OCI-LY3 (cell line): Measurements from ENCODE around the gene BORCS5.

Source experiments
- H2AFZ ChIP-seq: fragments of 200-600, 300-600 bp; shearing (Covaris generic); 2 replicates; pipeline ENCODE4 v1.6.0; 2014; ENCODE audit warnings: antibody characterized with exemption, low read depth, low read length
- H3K27ac ChIP-seq: fragments of 200-600, 300-600 bp; sonication (generic); 2 replicates; pipeline ENCODE4 v1.5.1; 2014; ENCODE audit warnings: mild to moderate bottlenecking, low read length, moderate library complexity, mixed read lengths
- H3K27me3 ChIP-seq: fragments of 200-600, 300-600 bp; sonication (generic); 2 replicates; pipeline ENCODE4 v1.6.1; 2014; ENCODE audit warnings: low read depth, low read length, mixed read lengths
- H3K36me3 ChIP-seq: fragments of 200-600, 300-600 bp; sonication (generic); replicated peaks from 2 replicates; pipeline ENCODE3; 2014; ENCODE audit warnings: low read depth, low read length, mixed read lengths
- H3K4me1 ChIP-seq: fragments of 300-600, 200-600 bp; sonication (generic); 2 replicates; pipeline ENCODE4 v1.6.1; 2014; ENCODE audit warnings: low read length, mixed read lengths
- H3K4me2 ChIP-seq: fragments of 200-600, 300-600 bp; sonication (generic); 2 replicates; pipeline ENCODE4 v1.6.1; 2014; ENCODE audit warnings: low read length, mixed read lengths
- H3K4me3 ChIP-seq: fragments of 300-600, 200-600 bp; sonication (generic); 2 replicates; pipeline ENCODE4 v1.5.1; 2014; ENCODE audit warnings: antibody characterized with exemption, mild to moderate bottlenecking, low read length, moderate library complexity
- H3K79me2 ChIP-seq: fragments of 300-600, 200-600 bp; shearing (Covaris generic); 2 replicates; pipeline ENCODE4 v1.6.1; 2014; ENCODE audit warnings: mild to moderate bottlenecking, low read length, mixed read lengths
- H3K9ac ChIP-seq: fragments of 300-600, 200-600 bp; shearing (Covaris generic); 2 replicates; pipeline ENCODE4 v1.6.0; 2014; ENCODE audit warnings: mild to moderate bottlenecking, low read length, moderate library complexity
- H3K9me3 ChIP-seq: fragments of 200-600, 300-600 bp; shearing (Covaris generic); 2 replicates; pipeline ENCODE4 v1.6.1; 2014; ENCODE audit warnings: low read length, mixed read lengths; ENCODE audit not compliant: insufficient read depth
- H4K20me1 ChIP-seq: fragments of 200-600, 300-600 bp; sonication (generic); 2 replicates; pipeline ENCODE4 v1.6.1; 2016; ENCODE audit warnings: low read length, mixed read lengths; ENCODE audit not compliant: insufficient read depth
- CTCF ChIP-seq: fragments of 200-600, 300-600 bp; sonication (generic); IDR thresholded peaks from 2 replicates; pipeline ENCODE4 v1.5.1; 2014; ENCODE audit warnings: antibody characterized with exemption, low read length, low read depth
- EZH2phosphoT487 ChIP-seq: fragments of 200-600 bp; shearing (Covaris generic); IDR thresholded peaks from 2 replicates; pipeline ENCODE4 v1.6.1; 2018; ENCODE audit warnings: antibody characterized with exemption, mixed run types, low read depth

The BORCS5 gene

DNA sequence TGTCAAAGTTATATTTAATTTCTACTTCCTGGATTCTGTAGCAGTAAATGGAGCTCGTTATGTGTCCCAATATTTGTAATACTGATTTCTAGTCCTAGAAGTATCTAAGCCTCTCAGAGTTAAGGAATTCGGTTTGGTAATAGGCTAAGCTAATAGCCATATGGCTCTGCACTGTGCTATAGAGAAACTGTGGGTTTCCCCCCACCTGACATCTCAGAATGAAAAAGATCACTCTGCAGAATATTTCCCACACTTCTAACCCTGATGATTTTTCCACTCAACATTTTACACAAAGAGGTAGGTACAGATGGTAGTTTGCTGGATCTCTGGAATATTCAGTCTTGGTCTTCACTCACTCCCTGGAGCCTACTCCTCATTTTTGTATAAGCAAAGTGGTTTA, 71.2 kb downstream of the BORCS5 start:
- Histone ChIP-seq H3K36me3 (peaks cover 2% of the 10 kb centered on the region), H2AFZ (no peak overlapping the region), H3K4me1 (peaks cover 2% of the 10 kb centered on the region; the same call in 1 of the 2 replicates), H3K4me2 (no peak overlapping the region), H3K9me3 (peaks cover 5% of the 10 kb centered on the region; the same call in 1 of the 2 replicates), H3K4me3 (no peak overlapping the region), H3K79me2 (no peaks in the 10 kb centered on the region), H3K9ac (no peak overlapping the region), H3K27me3 (no peaks in the 10 kb centered on the region), H3K27ac (no peak overlapping the region), H4K20me1 (peaks cover 3% of the 10 kb centered on the region; the same call in 1 of the 2 replicates)
- TF ChIP-seq EZH2phosphoT487: no peak
- no peak for TF ChIP-seq CTCF

- Histone ChIP-seq H3K4me2 (no peak overlapping the region), H3K4me1 (peaks cover 2% of the 10 kb centered on the region; the same call in 1 of the 2 replicates)
- TF ChIP-seq EZH2phosphoT487 (no peak), CTCF (no peak)
Measured at GRCh38 chr12:12428961-12429657, 72.2 kb downstream of the BORCS5 start.

GRCh38 chr12:12432364-12432763, 75.5 kb downstream of the BORCS5 start:
- Histone ChIP-seq H4K20me1 (peaks cover 3% of the 10 kb centered on the region; the same call in 1 of the 2 replicates), H3K9me3 (no peaks in the 10 kb centered on the region), H3K36me3 (peaks cover 5% of the 10 kb centered on the region), H3K4me2 (no peak overlapping the region), H3K9ac (no peak overlapping the region), H3K4me1 (peaks cover 2% of the 10 kb centered on the region; the same call in 1 of the 2 replicates), H3K79me2 (no peaks in the 10 kb centered on the region), H3K27me3 (no peaks in the 10 kb centered on the region), H3K4me3 (no peak overlapping the region), H3K27ac (no peak overlapping the region), H2AFZ (no peak overlapping the region)
- TF ChIP-seq CTCF (no peak), EZH2phosphoT487 (no peak)

More at GRCh38 chr12:12428961-12429657, 72.2 kb downstream of the BORCS5 start:
- Histone ChIP-seq H3K36me3 (no peaks in the 10 kb centered on the region), H3K79me2 (no peaks in the 10 kb centered on the region), H3K9ac (no peak overlapping the region), H3K27me3 (no peaks in the 10 kb centered on the region), H3K4me3 (no peak overlapping the region), H3K27ac (no peak overlapping the region), H4K20me1 (peaks cover 3% of the 10 kb centered on the region; the same call in 1 of the 2 replicates), H2AFZ (no peak overlapping the region), H3K9me3 (no peaks in the 10 kb centered on the region)

- H3K79me2 ChIP-seq: no peaks in the 10 kb centered on the region
- no peak overlapping the region for H3K9ac ChIP-seq
- H3K4me1 ChIP-seq: peaks cover 2% of the 10 kb centered on the region; the same call in 1 of the 2 replicates
- peaks cover 5% of the 10 kb centered on the region for H3K36me3 ChIP-seq
- H3K9me3 ChIP-seq: no peaks in the 10 kb centered on the region
- no peak overlapping the region for H2AFZ ChIP-seq
- no peak overlapping the region for H3K4me2 ChIP-seq
- TF ChIP-seq EZH2phosphoT487 (no peak), CTCF (no peak)
- no peaks in the 10 kb centered on the region for H4K20me1 ChIP-seq
- H3K27me3 ChIP-seq: no peaks in the 10 kb centered on the region
- no peak overlapping the region for H3K4me3 ChIP-seq
- no peak overlapping the region for H3K27ac ChIP-seq
Measured at GRCh38 chr12:12433203-12433731, 76.4 kb downstream of the BORCS5 start.
